ENCODE data around the gene GALNT9.

DNA sequence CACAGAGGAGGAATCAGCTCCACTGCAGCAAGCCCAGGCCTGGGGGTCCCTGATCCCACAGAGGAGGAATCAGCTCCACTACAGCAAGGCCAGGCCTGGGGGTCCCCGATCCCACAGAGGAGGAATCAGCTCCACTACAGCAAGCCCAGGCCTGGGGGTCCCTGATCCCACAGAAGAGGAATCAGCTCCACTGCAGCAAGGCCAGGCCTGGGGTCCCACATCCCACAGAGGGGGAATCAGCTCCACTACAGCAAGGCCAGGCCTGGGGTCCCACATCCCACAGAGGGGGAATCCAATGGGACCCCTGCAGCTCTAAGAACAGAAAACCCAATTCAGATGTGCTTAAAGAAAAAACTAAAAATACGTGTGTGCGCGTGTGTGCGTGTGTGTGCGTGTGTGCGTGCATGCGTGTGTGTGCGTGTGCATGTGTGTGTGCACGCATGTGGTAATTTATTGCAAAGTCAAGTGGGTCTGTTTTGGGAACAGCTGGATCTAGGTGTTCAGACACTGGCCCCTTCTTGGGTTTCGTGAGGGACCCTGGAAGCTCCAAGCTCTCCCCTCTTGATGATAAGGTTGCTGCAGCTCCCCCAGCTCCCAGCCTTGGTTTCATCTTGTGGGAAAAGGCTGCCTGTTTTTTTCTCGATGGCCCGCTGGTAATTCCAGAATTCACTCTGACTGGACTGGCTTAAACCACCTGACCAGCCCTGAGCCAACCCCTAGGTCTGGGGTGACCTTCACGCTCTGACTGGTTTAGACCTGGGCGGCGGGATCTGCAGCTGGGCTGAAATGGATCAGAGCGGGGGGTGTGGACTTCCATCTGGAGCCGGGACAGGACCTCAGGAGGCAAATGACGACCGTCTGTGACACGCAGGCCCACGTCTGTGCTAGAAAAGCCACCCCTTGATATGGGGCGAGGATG, 47.1 kb downstream of the GALNT9 start:
- TF ChIP-seq, protein P1, sequence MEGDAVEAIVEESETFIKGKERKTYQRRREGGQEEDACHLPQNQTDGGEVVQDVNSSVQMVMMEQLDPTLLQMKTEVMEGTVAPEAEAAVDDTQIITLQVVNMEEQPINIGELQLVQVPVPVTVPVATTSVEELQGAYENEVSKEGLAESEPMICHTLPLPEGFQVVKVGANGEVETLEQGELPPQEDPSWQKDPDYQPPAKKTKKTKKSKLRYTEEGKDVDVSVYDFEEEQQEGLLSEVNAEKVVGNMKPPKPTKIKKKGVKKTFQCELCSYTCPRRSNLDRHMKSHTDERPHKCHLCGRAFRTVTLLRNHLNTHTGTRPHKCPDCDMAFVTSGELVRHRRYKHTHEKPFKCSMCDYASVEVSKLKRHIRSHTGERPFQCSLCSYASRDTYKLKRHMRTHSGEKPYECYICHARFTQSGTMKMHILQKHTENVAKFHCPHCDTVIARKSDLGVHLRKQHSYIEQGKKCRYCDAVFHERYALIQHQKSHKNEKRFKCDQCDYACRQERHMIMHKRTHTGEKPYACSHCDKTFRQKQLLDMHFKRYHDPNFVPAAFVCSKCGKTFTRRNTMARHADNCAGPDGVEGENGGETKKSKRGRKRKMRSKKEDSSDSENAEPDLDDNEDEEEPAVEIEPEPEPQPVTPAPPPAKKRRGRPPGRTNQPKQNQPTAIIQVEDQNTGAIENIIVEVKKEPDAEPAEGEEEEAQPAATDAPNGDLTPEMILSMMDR (IDR thresholded peaks at IDR 0.05), result no peak
- no peak for TF ChIP-seq POLR2A (IDR thresholded peaks at IDR 0.05)
